Globus pallidus (tissue), 1 donor: ENCODE data around the gene OR10H4.
A peak's percentile ranks its signal among the peaks of the same experiment; 100 is the strongest.
"Not testable (repeated sequence)": the region's sequence is repeated elsewhere in the genome, so short reads cannot be mapped to it uniquely, and the experiment has no call there.

Source experiments
- DNase-seq: peaks from one replicate; pipeline ENCODE4 v3.0.0-alpha.2; 2015; ENCODE audit warnings: low spot score

Gene OR10H4

DNA sequence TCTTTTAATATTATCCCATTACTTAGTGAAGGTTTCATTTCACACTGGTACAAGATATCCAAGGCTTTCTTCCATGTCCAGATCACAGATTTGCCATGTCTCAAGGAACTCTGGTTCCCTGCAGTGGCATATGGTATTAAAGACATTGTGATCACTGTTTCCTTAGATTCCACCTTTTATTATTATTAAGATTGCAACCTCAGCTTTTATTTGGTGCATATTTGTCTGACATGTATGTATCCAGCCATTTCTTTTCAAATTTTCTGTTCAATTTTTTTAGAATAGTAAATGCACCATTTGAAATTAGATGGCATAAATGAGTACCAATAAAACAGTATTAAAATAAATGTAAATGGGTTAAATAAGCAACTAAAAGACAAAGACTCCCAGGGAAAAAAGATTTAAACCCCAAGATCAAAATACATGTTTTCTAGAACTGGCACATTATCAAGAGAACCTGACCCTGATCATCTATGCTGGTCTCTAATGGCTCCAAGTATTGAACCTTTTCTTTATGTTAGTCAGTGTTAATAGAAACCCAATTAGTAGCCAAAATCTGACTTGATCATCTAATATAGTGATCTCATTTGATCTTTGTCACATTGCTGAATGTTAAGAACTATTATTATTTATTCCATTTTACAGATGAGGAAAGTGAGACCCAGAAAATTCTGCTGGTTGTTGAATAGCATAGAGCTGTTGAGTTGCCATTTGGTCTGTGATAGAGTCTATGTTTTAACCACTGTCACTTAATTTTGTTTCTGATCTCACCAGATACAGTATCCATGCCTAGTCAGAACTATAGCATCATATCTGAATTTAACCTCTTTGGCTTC, at the start of gene OR10H4:
Gene OR10H4 (plus strand): TSS at position 786 of the 836 bp plus-strand sequence. CDS start 0 bp downstream, at position 786.
- no peak for DNase-seq

DNA sequence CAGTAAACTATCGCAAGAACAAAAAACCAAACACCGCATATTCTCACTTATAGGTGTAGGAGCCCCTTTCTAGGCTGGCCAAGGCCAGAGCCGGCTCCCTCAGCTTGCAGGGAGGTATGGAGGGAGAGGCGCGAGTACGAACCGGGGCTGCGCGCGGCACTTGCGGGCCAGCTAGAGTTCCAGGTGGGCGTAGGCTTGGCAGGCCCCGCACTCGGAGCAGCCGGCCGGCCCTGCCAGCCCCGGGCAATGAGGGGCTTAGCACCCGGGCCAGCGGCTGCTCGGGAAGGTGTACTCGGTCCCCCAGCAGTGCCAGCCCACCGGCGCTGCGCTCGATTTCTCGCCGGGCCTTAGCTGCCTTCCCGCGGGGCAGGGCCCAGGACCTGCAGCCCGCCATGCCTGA, 49.2 kb upstream of the OR10H4 start:
- not testable (repeated sequence) for DNase-seq

GRCh38 chr19:15900032-15900431, 48.8 kb upstream of the OR10H4 start:
- not testable (repeated sequence) for DNase-seq

- no peak for DNase-seq
Measured at GRCh38 chr19:15900504-15900903, 48.3 kb upstream of the OR10H4 start.

GRCh38 chr19:15902254-15902653, 46.6 kb upstream of the OR10H4 start:
- DNase-seq: no peak

- DNase-seq: not testable (repeated sequence)
Measured at GRCh38 chr19:15902898-15903297, 45.9 kb upstream of the OR10H4 start.

DNA sequence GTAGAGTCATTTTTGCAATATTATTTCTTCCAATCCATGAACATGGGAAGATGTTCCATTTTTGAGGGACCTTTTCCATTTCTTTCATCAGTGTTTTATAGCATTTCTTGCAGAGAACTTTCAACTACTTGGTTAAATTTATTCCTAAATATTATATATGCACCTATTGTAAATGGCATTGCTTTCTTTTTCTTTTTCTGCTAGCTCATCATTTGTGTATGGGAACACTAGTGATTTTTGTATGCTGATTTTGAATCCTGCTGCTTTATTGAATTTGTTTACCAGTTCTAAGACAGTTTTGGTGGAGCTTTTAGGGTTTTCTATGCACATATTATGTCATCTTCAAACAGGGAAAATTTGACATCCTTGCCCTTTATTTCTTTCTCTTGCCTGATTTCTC, 43.8 kb upstream of the OR10H4 start:
- DNase-seq: no peak

DNA sequence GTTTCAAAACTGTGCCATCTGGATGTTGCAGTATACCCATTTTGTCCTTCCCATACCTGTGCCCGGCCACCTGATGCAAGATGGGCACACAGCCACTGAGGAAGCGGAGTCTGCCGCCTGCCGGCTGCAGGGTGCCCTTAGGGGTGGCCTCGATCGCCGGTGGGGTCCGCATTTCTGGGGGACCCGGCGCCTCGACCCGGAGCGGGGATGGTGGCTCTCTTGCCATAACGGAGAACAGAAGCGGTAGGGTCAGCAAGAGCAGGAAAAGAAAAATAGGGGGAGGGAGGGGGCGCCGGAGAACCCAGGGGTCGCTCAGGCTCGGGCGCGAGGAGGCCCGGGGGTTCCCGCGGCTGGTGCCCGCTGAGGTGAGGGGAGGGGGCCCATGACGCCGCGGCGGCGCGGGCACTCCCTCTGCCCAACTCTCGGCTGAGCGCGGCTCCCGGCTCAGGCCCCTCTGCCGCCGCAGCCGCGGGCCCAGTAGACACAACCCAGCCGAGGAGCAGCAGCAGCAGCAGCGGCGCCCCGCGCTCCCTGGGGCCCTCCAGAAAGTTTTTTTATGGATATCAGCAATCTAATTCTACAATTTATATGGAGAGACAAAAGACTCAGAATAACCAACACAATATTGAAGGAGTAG, 37.1 kb upstream of the OR10H4 start:
- no peak for DNase-seq

DNA sequence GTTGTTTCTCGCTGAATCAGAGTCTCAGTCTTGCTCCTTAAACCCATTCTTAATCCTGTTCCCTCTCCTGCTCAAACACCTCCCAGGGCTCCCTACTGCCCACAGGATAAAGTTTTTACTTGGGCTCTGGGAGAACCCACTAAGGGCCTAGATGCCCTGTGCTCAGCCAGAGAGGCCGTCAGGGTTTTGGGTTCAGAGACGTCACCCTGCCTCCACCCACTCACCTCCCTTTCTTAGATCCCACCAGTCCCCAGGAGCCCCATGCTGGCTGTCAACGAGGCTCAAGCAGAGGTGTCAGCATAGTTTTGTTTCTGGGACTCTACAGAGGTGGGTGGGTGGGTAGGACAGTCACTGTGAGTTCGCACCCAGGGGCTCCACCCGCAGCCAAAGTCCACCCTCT, 35.4 kb upstream of the OR10H4 start:
- no peak for DNase-seq

DNA sequence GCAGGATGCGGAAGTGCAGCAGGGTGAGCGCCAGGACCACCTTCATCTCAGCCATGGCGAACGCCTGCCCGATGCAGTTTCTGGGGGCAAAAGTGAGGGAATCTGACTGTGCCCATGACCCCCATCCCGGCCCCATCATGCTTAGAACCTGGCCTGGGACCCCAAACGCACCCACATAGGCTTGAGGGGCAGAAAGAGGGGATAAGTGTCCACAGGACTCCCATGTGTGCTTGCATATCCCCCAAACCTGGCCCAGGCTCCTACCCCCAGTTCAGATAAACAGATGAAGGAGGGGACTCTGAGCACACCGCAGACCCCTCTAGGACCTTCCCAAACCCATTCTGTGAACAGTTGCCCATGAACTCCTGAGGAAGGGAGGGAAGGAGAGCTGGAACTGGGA, 35.0 kb upstream of the OR10H4 start:
- DNase-seq: no peak

GRCh38 chr19:15915109-15915508, 33.7 kb upstream of the OR10H4 start:
- no peak for DNase-seq

DNA sequence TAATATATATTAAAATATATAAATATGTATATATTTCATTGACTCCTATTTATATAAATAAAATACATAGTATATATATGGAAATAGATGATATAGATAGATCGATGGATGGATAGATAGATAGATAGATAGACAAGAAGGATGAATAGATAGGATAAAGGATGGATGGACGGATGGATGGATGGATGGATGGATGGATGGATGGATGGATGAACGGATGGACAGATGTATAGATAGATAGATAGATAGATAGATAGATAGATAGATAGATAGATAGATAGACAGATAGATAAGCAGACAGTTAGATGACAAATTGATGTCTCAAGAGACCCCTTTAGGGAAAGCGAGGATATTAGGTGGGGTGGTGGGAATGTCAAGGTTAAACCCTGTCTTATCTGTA, 29.6 kb upstream of the OR10H4 start:
- DNase-seq: no peak

DNA sequence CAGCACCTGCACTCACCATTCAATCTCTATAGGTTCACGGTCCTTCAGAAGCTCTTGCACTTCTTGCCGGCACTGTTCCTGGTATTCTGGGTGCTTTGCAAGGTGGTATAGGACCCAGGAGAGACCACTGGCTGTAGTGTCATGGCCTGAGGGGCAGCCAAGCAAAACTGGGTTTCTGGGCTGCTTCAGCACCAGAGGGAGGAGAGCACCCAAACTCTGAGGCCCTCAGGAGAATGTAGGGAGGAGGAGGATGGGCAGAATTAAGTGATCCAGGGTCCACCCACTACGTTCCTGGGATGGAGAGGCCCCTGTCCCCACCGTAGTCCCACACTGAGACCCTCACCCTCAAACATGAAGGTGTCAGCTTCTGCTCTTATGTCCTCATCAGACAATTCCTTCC, 26.8 kb upstream of the OR10H4 start:
- DNase-seq: no peak

GRCh38 chr19:15923702-15924101, 25.1 kb upstream of the OR10H4 start:
- no peak for DNase-seq

DNA sequence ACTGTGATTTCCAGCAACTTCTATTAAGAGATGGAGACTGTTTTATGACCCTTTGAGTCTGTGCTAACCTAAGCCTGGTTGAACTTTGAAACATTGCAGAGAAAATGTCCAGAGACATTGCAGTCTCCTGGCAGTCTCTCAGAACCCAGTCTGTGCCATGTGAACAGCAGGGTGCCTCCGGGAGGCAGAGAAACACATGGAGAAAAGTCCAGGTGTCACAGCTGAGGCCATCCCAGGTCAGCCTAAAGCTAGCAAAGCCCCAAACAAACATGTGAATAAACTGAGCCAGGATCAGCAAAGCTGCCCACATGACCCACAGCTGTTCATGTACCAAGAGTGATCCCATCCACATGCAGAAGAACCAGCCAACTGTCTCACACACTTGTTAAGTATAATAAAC, 22.3 kb upstream of the OR10H4 start:
- DNase-seq: no peak

DNA sequence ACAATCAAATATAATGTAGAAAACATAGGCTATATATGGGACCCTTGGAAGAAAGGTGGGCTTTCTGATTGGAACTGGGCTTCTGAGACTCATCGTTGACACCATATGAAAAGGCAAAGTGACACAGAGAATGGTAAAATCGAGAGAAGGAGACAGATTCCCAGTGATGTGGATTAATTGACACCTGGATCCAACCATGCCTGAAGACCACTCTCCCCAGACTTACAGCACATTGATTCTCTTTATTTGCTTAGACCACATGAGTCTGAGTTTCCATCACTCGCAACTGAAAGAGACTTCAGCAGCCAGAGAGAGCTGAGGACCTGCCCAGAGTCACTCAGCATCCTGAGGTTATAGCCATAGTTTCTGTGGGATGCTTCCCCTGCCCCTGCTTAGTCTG, 20.5 kb upstream of the OR10H4 start:
- no peak for DNase-seq

DNA sequence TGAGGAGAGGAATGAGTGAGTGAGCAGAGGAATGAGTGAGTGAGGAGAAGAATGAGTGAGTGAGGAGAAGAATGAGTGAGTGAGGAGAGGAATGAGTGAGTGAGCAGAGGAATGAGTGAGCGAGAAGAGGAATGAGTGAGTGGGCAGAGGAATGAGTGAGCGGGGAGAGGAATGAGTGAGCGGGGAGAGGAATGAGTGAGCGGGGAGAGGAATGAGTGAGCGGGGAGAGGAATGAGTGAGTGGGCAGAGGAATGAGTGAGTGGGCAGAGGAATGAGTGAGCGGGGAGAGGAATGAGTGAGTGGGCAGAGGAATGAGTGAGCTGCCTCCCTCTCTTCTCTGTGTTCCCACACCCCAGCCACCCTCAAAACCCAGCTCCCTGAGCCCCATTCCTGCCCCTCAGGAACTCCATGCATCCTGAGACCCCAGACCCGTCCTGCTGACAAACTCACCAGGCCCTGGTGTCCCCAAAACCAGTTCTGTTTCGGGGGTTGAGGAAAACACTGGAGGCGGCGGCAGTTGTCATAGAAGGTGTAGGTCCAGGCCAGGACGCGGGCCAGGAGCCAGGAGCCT, 15.0 kb upstream of the OR10H4 start:
- not testable (repeated sequence) for DNase-seq

DNA sequence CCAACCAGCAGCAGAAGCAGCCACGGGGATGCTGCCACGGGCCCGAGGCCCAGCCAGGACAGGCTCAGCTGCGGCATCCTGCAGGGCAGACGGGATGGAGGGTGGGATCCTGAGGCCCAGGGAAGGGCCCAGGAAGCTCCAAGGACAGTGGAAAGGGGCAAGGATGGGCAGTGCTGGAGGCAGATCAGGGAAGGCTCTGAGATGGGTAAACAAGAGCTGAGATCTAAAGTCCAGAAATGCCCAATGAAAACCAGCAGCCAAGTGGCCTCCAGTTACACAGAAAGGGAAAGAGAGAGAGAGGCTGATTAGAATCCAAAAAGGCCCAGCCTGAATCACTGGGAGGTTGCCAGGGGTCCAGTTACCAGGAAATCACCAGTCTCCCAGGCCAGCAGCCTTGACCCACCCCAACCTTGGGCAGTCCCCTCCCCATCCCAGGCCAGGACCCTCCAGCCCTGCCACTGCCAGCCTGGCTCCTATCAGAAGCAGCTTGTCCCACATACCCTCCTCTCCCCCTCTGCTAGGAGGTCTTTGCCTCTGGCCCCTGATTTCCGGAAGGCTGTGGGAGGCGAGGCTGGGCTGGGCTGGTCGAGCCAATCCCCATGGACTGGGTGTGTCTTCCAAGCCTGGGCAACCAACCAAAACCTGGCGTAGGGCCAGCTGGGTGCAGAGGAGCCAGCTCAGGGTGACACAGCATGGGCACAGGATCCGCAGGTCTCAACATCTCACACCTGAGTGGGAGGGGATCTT, 14.3 kb upstream of the OR10H4 start, which contains the start of gene CYP4F11:
Gene CYP4F11 (minus strand): TSS at position 198 of the 747 bp plus-strand sequence. CDS start 121 bp downstream, at position 77.
- DNase-seq: peak; percentile 43

DNA sequence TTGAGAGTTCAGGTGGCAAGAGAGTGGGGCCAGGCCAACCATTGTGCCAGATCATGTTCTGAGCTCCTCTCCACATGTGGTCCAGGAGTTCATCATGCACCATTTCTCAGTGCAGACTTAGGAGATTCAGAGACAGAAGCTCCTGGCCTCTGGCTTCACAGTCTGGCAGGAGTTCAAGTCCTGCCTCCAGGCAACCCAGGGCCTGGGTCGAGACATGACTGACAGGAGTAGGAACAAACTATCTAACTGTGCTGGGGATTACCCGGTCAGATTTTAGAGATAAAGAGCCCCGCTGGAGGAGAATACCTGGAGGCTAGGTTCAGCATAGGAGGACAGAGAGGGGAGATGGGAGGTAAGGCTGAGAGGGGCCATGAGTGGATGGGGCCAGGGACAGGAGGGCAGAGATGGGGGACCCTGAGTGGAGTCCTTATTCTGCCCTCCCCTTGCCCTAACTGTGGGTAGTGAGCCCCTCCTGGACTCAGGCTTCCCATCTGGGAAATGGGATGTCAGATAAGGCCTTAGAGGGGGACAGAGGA, 13.6 kb upstream of the OR10H4 start:
- DNase-seq: peak; percentile 1

DNA sequence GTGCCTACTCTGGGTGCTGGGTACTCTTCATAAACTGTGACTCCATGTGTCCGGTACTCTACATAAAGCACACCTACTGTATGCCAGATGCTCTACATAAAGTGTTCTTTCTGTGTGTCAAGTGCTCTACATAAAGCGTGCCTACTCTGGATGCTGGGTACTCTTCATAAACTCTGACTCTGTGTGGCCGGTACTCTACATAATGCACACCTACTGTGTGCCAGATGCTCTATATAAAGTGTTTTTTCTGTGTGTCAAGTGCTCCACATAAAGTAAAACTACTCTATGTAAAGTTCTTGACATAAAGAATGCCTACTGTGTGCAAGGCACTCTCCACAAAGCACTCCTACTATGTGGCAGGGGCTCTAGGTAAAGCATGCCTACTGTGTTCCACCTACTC, 12.6 kb upstream of the OR10H4 start:
- DNase-seq: no peak

DNA sequence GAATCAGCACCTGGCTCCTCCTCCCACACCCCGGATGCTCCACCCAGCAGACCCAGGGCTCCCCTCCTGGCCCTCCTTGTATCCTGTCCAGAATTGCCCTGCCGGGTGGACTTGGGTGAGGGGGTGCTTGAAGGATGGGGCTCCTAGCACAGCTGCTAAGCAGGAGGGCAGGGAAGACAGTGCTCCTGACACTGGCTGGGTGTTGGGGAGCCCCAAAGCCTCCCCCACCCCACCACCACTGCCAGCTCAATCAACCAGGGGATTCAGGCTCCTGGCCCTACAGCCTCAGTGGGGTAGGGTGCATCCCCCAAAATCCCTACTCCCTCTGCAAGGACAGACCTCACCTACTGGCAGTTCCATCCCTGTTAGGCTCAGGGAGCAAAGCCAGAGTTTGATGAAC, 11.9 kb upstream of the OR10H4 start:
- DNase-seq: no peak

DNA sequence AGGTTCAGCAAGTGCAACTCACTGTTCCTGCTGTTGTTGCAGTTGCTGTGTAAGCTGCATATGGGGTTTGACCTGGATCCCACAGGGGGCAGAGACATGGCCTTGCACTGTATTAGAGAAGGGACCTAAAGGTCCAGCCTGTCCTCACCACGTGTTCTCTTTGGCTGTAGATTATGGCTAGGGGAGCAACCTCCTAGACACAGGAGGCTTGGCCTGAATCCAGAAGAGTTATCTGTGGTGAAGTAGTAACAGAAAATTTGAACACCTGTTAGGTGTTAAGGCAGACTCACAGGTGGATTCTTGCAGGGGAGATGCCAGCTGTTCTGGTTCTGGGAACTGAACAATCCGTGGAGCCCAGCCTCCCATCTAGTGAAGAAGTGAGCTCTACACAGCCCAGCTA, 11.0 kb upstream of the OR10H4 start:
- no peak for DNase-seq
